WTC11 (cell line): ENCODE results near the gene CRYBG3. TPM values are rescaled to one million over a fixed set of nuclear protein-coding genes. Genes with fewer than 3 reads are reported as not detected.
A peak's percentile ranks its signal among the peaks of the same experiment; 100 is the strongest.

Experiments used
- AFF4 ChIP-seq: sonication (generic); formaldehyde crosslinking; IDR thresholded peaks from 2 replicates; pipeline ENCODE4 v1.8.1; 2023; ENCODE audit warnings: mild to moderate bottlenecking, missing genetic modification reagents, borderline replicate concordance
- CBFB ChIP-seq: sonication (generic); formaldehyde crosslinking; IDR thresholded peaks from 2 replicates; pipeline ENCODE4 v1.8.1; 2022; ENCODE audit warnings: mild to moderate bottlenecking, low read depth, missing genetic modification reagents
- EMX1 ChIP-seq: fragments of 250-450 bp; sonication (Bioruptor Pico); IDR thresholded peaks from 2 replicates; pipeline ENCODE4 v1.8.0; 2021; ENCODE audit warnings: mild to moderate bottlenecking
- ESRRA ChIP-seq: sonication (generic); formaldehyde crosslinking; IDR thresholded peaks from 2 replicates; pipeline ENCODE4 v1.8.1; 2022; ENCODE audit warnings: mild to moderate bottlenecking, missing genetic modification reagents, borderline replicate concordance
- ETV6 ChIP-seq: sonication (generic); formaldehyde crosslinking; IDR thresholded peaks from 2 replicates; pipeline ENCODE4 v1.8.1; 2022; ENCODE audit warnings: mild to moderate bottlenecking, missing genetic modification reagents
- FOXP1 ChIP-seq: sonication (generic); formaldehyde crosslinking; IDR thresholded peaks from 2 replicates; pipeline ENCODE4 v1.8.0; 2022; ENCODE audit warnings: missing genetic modification reagents, mild to moderate bottlenecking, moderate library complexity, borderline replicate concordance
- GTF2I ChIP-seq: fragments of 250-450 bp; sonication (Bioruptor Pico); conservative IDR thresholded peaks from 2 replicates; pipeline ENCODE4 v1.4.0; 2021; ENCODE audit warnings: mild to moderate bottlenecking
- HMGXB4 ChIP-seq: sonication (generic); formaldehyde crosslinking; IDR thresholded peaks from 2 replicates; pipeline ENCODE4 v1.8.1; 2023; ENCODE audit warnings: mild to moderate bottlenecking, moderate library complexity, missing genetic modification reagents
- MXD4 ChIP-seq: fragments of 250-450 bp; sonication (Bioruptor Pico); IDR thresholded peaks from 2 replicates; pipeline ENCODE4 v1.8.0; 2021; ENCODE audit warnings: mild to moderate bottlenecking, moderate library complexity, borderline replicate concordance
- MYBL2 ChIP-seq: sonication (generic); formaldehyde crosslinking; IDR thresholded peaks from 2 replicates; pipeline ENCODE4 v1.8.1; 2023; ENCODE audit warnings: mild to moderate bottlenecking, moderate library complexity, missing genetic modification reagents
- NFE2L1 ChIP-seq: sonication (generic); formaldehyde crosslinking; IDR thresholded peaks from 2 replicates; pipeline ENCODE4 v1.8.1; 2023; ENCODE audit warnings: missing genetic modification reagents
- SP1 ChIP-seq: sonication (generic); formaldehyde crosslinking; conservative IDR thresholded peaks from 2 replicates; pipeline ENCODE4 v1.8.1; 2022; ENCODE audit warnings: missing genetic modification reagents
- TEAD1 ChIP-seq: sonication (generic); formaldehyde crosslinking; IDR thresholded peaks from 2 replicates; pipeline ENCODE4 v1.8.0; 2022; ENCODE audit warnings: mild to moderate bottlenecking, missing genetic modification reagents
- ZBTB21 ChIP-seq: sonication (generic); formaldehyde crosslinking; IDR thresholded peaks from 2 replicates; pipeline ENCODE4 v1.8.1; 2023; ENCODE audit warnings: mild to moderate bottlenecking, missing genetic modification reagents, borderline replicate concordance
- ZMAT4 ChIP-seq: fragments of 250-450 bp; sonication (Bioruptor Pico); IDR thresholded peaks from 2 replicates; pipeline ENCODE4 v1.9.0; 2021; ENCODE audit warnings: mild to moderate bottlenecking
- ZNF121 ChIP-seq: sonication (generic); formaldehyde crosslinking; IDR thresholded peaks from 2 replicates; pipeline ENCODE4 v1.8.0; 2023; ENCODE audit warnings: missing genetic modification reagents
- ZNF138 ChIP-seq: sonication (generic); formaldehyde crosslinking; conservative IDR thresholded peaks from 2 replicates; pipeline ENCODE4 v1.8.1; 2022; ENCODE audit warnings: mild to moderate bottlenecking, moderate library complexity, missing genetic modification reagents
- ZNF317 ChIP-seq: sonication (generic); formaldehyde crosslinking; IDR thresholded peaks from 2 replicates; pipeline ENCODE4 v1.8.1; 2023; ENCODE audit warnings: low read depth, mild to moderate bottlenecking, moderate library complexity, missing genetic modification reagents, borderline replicate concordance
- ZNF423 ChIP-seq: fragments of 250-450 bp; sonication (Bioruptor Pico); IDR thresholded peaks from 2 replicates; pipeline ENCODE4 v2.1.2; 2022; ENCODE audit warnings: mild to moderate bottlenecking, moderate library complexity
- total RNA-seq: library from RNA; stranded (reverse); gene quantifications from 3 replicates; pipeline ENCODE4 v1.2.3, GENCODE V29; 2021
- TF ChIP-seq, protein P1 (sequence below): sonication (generic); formaldehyde crosslinking; conservative IDR thresholded peaks from 2 replicates; pipeline ENCODE4 v1.8.1; 2023; ENCODE audit warnings: mild to moderate bottlenecking, low read depth, missing genetic modification reagents, moderate library complexity
- TF ChIP-seq, protein P2 (sequence below): fragments of 250-450 bp; sonication (Bioruptor Pico); IDR thresholded peaks from 2 replicates; pipeline ENCODE4 v1.9.0; 2021; ENCODE audit warnings: mild to moderate bottlenecking
- TF ChIP-seq, protein P3 (sequence below): sonication (generic); formaldehyde crosslinking; IDR thresholded peaks from 2 replicates; pipeline ENCODE4 v1.8.1; 2022; ENCODE audit warnings: mild to moderate bottlenecking, missing genetic modification reagents, moderate library complexity, borderline replicate concordance

The CRYBG3 gene
- total RNA-seq, 1 experiment from 2014 or later, result 13.6 TPM

DNA sequence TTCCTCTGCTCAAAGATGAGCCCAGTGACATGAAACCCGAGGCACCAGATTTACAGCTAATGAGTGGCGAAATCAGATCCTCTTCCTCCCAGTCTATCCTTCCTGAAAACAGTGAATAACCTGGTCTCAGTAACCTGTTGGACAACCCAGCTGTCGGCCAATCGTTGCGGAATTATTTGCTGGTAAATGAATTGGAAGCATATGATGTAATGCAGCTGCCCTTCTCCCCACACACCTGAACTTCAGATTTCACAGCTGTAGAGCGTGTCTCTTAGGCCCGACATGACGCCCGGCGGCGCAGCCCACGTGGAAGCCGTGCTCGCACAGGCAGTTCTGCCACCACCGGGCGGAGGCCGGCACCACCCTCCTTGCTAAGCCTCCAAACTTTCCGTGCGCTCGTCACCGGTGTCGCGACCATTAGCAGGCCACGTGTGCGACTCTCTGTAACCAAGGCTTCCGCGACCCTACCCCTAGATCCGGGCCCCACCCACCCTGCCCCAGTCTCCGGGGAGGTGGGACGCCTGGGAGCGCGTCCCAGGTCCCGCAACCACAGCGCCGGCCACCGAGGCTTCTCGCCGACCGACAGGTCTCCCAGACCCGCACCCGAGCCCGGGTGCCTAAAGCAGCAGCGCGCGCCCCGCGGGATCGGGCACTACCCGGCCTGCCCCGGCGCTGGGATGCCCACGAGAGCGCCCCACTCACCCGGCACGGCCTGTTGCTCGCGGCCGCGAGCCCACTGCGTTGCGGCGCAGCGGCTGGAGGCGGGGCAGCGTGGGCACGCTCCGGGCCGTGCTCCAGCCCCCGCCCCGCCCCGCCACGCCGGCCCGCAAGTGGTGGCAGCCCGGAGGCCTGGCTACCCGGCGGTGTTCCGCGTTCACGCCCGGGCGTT is 150.1 kb downstream of the CRYBG3 start, which contains the start of gene RIOX2 (continued):
- TF ChIP-seq, protein P1, sequence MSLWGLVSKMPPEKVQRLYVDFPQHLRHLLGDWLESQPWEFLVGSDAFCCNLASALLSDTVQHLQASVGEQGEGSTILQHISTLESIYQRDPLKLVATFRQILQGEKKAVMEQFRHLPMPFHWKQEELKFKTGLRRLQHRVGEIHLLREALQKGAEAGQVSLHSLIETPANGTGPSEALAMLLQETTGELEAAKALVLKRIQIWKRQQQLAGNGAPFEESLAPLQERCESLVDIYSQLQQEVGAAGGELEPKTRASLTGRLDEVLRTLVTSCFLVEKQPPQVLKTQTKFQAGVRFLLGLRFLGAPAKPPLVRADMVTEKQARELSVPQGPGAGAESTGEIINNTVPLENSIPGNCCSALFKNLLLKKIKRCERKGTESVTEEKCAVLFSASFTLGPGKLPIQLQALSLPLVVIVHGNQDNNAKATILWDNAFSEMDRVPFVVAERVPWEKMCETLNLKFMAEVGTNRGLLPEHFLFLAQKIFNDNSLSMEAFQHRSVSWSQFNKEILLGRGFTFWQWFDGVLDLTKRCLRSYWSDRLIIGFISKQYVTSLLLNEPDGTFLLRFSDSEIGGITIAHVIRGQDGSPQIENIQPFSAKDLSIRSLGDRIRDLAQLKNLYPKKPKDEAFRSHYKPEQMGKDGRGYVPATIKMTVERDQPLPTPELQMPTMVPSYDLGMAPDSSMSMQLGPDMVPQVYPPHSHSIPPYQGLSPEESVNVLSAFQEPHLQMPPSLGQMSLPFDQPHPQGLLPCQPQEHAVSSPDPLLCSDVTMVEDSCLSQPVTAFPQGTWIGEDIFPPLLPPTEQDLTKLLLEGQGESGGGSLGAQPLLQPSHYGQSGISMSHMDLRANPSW, result no peak
- TF ChIP-seq EMX1 (CRISPR knock-in tag), result 0 out of 2 replicates have a peak, but pooled peaks have one; percentile 20
- no peak for TF ChIP-seq MXD4 (CRISPR knock-in tag)
- no peak for TF ChIP-seq CBFB
- TF ChIP-seq ETV6, result 0 out of 2 replicates have a peak, but pooled peaks have one; percentile 60
- TF ChIP-seq FOXP1 (CRISPR knock-in tag), result peak; percentile 67
- peak; percentile 79; the same call in 1 of the 2 replicates for TF ChIP-seq MYBL2 (CRISPR knock-in tag)
- TF ChIP-seq ZBTB21 (CRISPR knock-in tag), result no peak
- no peak for TF ChIP-seq NFE2L1
- no peak for TF ChIP-seq ZNF138 (CRISPR knock-in tag)
- TF ChIP-seq GTF2I (CRISPR knock-in tag), result no peak
- no peak for TF ChIP-seq ZNF121 (CRISPR knock-in tag)
- no peak for TF ChIP-seq ZMAT4 (CRISPR knock-in tag)
- TF ChIP-seq ESRRA (CRISPR knock-in tag), result no peak
- TF ChIP-seq, protein P2, sequence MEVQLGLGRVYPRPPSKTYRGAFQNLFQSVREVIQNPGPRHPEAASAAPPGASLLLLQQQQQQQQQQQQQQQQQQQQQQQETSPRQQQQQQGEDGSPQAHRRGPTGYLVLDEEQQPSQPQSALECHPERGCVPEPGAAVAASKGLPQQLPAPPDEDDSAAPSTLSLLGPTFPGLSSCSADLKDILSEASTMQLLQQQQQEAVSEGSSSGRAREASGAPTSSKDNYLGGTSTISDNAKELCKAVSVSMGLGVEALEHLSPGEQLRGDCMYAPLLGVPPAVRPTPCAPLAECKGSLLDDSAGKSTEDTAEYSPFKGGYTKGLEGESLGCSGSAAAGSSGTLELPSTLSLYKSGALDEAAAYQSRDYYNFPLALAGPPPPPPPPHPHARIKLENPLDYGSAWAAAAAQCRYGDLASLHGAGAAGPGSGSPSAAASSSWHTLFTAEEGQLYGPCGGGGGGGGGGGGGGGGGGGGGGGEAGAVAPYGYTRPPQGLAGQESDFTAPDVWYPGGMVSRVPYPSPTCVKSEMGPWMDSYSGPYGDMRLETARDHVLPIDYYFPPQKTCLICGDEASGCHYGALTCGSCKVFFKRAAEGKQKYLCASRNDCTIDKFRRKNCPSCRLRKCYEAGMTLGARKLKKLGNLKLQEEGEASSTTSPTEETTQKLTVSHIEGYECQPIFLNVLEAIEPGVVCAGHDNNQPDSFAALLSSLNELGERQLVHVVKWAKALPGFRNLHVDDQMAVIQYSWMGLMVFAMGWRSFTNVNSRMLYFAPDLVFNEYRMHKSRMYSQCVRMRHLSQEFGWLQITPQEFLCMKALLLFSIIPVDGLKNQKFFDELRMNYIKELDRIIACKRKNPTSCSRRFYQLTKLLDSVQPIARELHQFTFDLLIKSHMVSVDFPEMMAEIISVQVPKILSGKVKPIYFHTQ (CRISPR knock-in tag), result no peak
- TF ChIP-seq HMGXB4, result no peak
- no peak for TF ChIP-seq ZNF317 (CRISPR knock-in tag)
- TF ChIP-seq AFF4 (CRISPR knock-in tag), result no peak
- TF ChIP-seq, protein P3, sequence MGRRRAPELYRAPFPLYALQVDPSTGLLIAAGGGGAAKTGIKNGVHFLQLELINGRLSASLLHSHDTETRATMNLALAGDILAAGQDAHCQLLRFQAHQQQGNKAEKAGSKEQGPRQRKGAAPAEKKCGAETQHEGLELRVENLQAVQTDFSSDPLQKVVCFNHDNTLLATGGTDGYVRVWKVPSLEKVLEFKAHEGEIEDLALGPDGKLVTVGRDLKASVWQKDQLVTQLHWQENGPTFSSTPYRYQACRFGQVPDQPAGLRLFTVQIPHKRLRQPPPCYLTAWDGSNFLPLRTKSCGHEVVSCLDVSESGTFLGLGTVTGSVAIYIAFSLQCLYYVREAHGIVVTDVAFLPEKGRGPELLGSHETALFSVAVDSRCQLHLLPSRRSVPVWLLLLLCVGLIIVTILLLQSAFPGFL, result no peak
- TF ChIP-seq ZNF423 (CRISPR knock-in tag), result no peak
- TF ChIP-seq TEAD1 (CRISPR knock-in tag), result 0 out of 2 replicates have a peak, but pooled peaks have one; percentile 32
- TF ChIP-seq SP1 (CRISPR knock-in tag), result peak; percentile 52; the same call in 1 of the 2 replicates
